Body of pancreas (tissue), 4 donors: ENCODE results near the gene PM20D2. TPM values are rescaled to one million over a fixed set of nuclear protein-coding genes. Genes with fewer than 3 reads are reported as not detected.

Experiments
- ATAC-seq: fragments of 150-250 bp; one replicate; pipeline ENCODE4 v1.9.1; 2016
- DNase-seq, 4 donors: peaks; one replicate each; pipeline ENCODE4 v3.0.0-alpha.2; 2019
- H3K27ac ChIP-seq, 4 donors: fragments of 200-600 bp; sonication (generic); 1 replicate in 3 of 4; 2 replicates in 1 of 4; pipeline versions ENCODE4 v1.5.1 to v1.6.1; 2016 to 2019; ENCODE audit warnings: mild to moderate bottlenecking in 1 of 4, mixed read lengths in 1 of 4, moderate library complexity in 1 of 4
- H3K27me3 ChIP-seq, 2 donors: fragments of 200-600 bp; sonication (generic); one replicate each; pipeline ENCODE4 v1.6.0; 2016; ENCODE audit warnings: mild to moderate bottlenecking in 1 of 2
- H3K36me3 ChIP-seq, 2 donors: fragments of 200-600 bp; sonication (generic); replicated peaks in 1 of 2; 2 replicates each; pipeline ENCODE4 v1.5.1; 2016; ENCODE audit warnings: low read depth in 2 of 2; ENCODE audit not compliant: insufficient read depth in 1 of 2
- H3K4me1 ChIP-seq: fragments of 200-600 bp; sonication (generic); one replicate; pipeline ENCODE4 v1.6.0; 2016
- H3K4me3 ChIP-seq, 2 donors: fragments of 200-600 bp; sonication (generic); 1 replicate in 1 of 2; 2 replicates in 1 of 2; pipeline ENCODE4 v1.5.1; 2016 to 2019
- H3K9me3 ChIP-seq, 3 donors: fragments of 200-600 bp; sonication (generic); 1 replicate in 2 of 3; 2 replicates in 1 of 3; pipeline ENCODE4 v1.5.1; 2016
- CTCF ChIP-seq, 7 experiments: fragments of 450-650 bp in 4 of 7; fragments of 200-600 bp in 3 of 7; sonication (generic) in 3 of 7; IDR thresholded peaks; one replicate each; pipeline ENCODE4 v1.5.1; 2016 to 2019; ENCODE audit warnings: antibody characterized with exemption in 7 of 7
- POLR2A ChIP-seq, 3 donors: fragments of 450-650 bp; IDR thresholded peaks; one replicate each; pipeline ENCODE4 v1.6.1; 2016; ENCODE audit warnings: antibody characterized with exemption in 3 of 3, mild to moderate bottlenecking in 2 of 3
- WGBS, 2 donors: methylation state at CpG; one replicate each; pipeline ENCODE4 v1.1.5; 2017; 5-methylcytosine and 5-hydroxymethylcytosine counted together
- intact Hi-C: fragments of 100-400 bp; cut with DNase I; formaldehyde crosslinking; loops from one replicate; pipeline ENCODE4 v1.15.1; 2023
- total RNA-seq, 2 donors: library from RNA; depleted of rRNA; stranded (reverse); fragments of >200 nt; gene quantifications; one replicate each; pipeline ENCODE4 v1.1.0, GENCODE V29; 2016

PM20D2 gene
- total RNA-seq, 2 donors from 2014 or later = 10.5 to 15.3 TPM

GRCh38 chr6:89183294-89183693 lies 37.4 kb downstream of the PM20D2 start:
- Histone ChIP-seq H3K4me3 (no peak overlapping the region), H3K27ac (no peak overlapping the region), H3K4me1 (no peaks in the 10 kb centered on the region), H3K36me3 (no peaks in the 10 kb centered on the region), H3K9me3 (no peaks in the 10 kb centered on the region), H3K27me3 (no peaks in the 10 kb centered on the region)
- ATAC-seq = no peak
- WGBS, 2 donors = 50% methylated on average over 2 of the region's 2 CpGs
- DNase-seq = no peak
- no peak for TF ChIP-seq POLR2A (IDR thresholded peaks at IDR 0.05)
- TF ChIP-seq CTCF (IDR thresholded peaks at IDR 0.05) = no peak
- intact Hi-C loops = no loop called here

GRCh38 chr6:89184344-89184743 lies 38.5 kb downstream of the PM20D2 start:
- TF ChIP-seq POLR2A (IDR thresholded peaks at IDR 0.05) (no peak), CTCF (IDR thresholded peaks at IDR 0.05) (no peak)

GRCh38 chr6:89186762-89187161 lies 40.9 kb downstream of the PM20D2 start:
- DNase-seq (no peak), ATAC-seq (no peak)
- WGBS, 2 donors = 85 to 90% methylated on average over 2 of the region's 2 CpGs
- no peak overlapping the region for H3K4me3 ChIP-seq
- no peaks in the 10 kb centered on the region for H3K36me3 ChIP-seq
- H3K27me3 ChIP-seq = no peaks in the 10 kb centered on the region
- no peaks in the 10 kb centered on the region for H3K9me3 ChIP-seq
- intact Hi-C loops = no loop called here
- no peak overlapping the region for H3K27ac ChIP-seq
- no peaks in the 10 kb centered on the region for H3K4me1 ChIP-seq
- TF ChIP-seq CTCF (IDR thresholded peaks at IDR 0.05) (no peak), POLR2A (IDR thresholded peaks at IDR 0.05) (no peak)

More at GRCh38 chr6:89184344-89184743, 38.5 kb downstream of the PM20D2 start:
- no peaks in the 10 kb centered on the region for H3K4me1 ChIP-seq
- 82 to 83% methylated on average over 9 of the region's 9 CpGs for WGBS, 2 donors
- H3K27me3 ChIP-seq = no peaks in the 10 kb centered on the region
- no peak overlapping the region for H3K27ac ChIP-seq
- H3K4me3 ChIP-seq = no peak overlapping the region
- intact Hi-C loops = no loop called here
- no peak for DNase-seq
- no peaks in the 10 kb centered on the region for H3K36me3 ChIP-seq
- no peak for ATAC-seq
- no peaks in the 10 kb centered on the region for H3K9me3 ChIP-seq

- Histone ChIP-seq H3K9me3 (no peaks in the 10 kb centered on the region), H3K4me1 (no peaks in the 10 kb centered on the region), H3K36me3 (no peaks in the 10 kb centered on the region), H3K27me3 (no peaks in the 10 kb centered on the region), H3K27ac (no peak overlapping the region), H3K4me3 (no peak overlapping the region)
- ATAC-seq (no peak), DNase-seq (no peak)
- WGBS, 2 donors = 82 to 91% methylated on average over 5 of the region's 5 CpGs
- TF ChIP-seq CTCF (IDR thresholded peaks at IDR 0.05) (no peak), POLR2A (IDR thresholded peaks at IDR 0.05) (no peak)
- intact Hi-C loops = no loop called here
Observed at GRCh38 chr6:89187504-89187903, 41.6 kb downstream of the PM20D2 start.

GRCh38 chr6:89190741-89191140 lies 44.9 kb downstream of the PM20D2 start:
- H3K4me1 ChIP-seq = no peaks in the 10 kb centered on the region
- no peak for TF ChIP-seq CTCF (IDR thresholded peaks at IDR 0.05)
- no peak for TF ChIP-seq POLR2A (IDR thresholded peaks at IDR 0.05)
- no peaks in the 10 kb centered on the region for H3K36me3 ChIP-seq
- 90 to 91% methylated on average over 5 of the region's 5 CpGs for WGBS, 2 donors
- peaks cover 0 to 7% (median 0%) of the 10 kb centered on the region in 3 donors for H3K9me3 ChIP-seq
- intact Hi-C loops = no loop called here
- H3K4me3 ChIP-seq = no peak overlapping the region
- DNase-seq = no peak
- no peak for ATAC-seq
- H3K27ac ChIP-seq = no peak overlapping the region
- H3K27me3 ChIP-seq = no peaks in the 10 kb centered on the region
